Kidney (tissue), 22 donors: Measurements from ENCODE around the gene MMP19. TPM values are rescaled to one million over a fixed set of nuclear protein-coding genes. Genes with fewer than 3 reads are reported as not detected.
A peak's percentile ranks its signal among the peaks of the same experiment; 100 is the strongest.

Source experiments
- DNase-seq, 5 donors: peaks; one replicate each; pipeline ENCODE4 v3.0.0-alpha.2; 2013 to 2020
- FAIRE-seq: peaks from 2 replicates; lab custom pipeline; 2012; peaks lifted over from hg19 to GRCh38; lab: Jason Lieb, UNC
- H3K27ac ChIP-seq, 2 donors: one replicate each; pipeline ENCODE4 v1.7.0; 2013; ENCODE audit warnings: low read depth in 2 of 2, low read length in 2 of 2, inconsistent platforms in 1 of 2
- H3K27me3 ChIP-seq: one replicate; pipeline ENCODE4 v1.7.1; 2013; ENCODE audit warnings: low read length, inconsistent platforms; ENCODE audit not compliant: control insufficient read depth, insufficient read depth
- H3K36me3 ChIP-seq, 3 donors: one replicate each; pipeline versions ENCODE4 v1.7.0 to v1.7.1; 2013; ENCODE audit warnings: low read length in 3 of 3, control low read depth in 1 of 3, inconsistent platforms in 1 of 3; ENCODE audit not compliant: insufficient read depth in 3 of 3, control insufficient read depth in 2 of 3
- H3K4me1 ChIP-seq, 3 donors: one replicate each; pipeline versions ENCODE4 v1.7.0 to v1.7.1; 2013; ENCODE audit warnings: low read length in 3 of 3, inconsistent platforms in 1 of 3, low read depth in 1 of 3; ENCODE audit not compliant: control insufficient read depth in 2 of 3, insufficient read depth in 2 of 3
- H3K4me3 ChIP-seq, 3 donors: one replicate each; pipeline versions ENCODE4 v1.7.0 to v1.8.1; 2013; ENCODE audit warnings: low read length in 3 of 3, control low read depth in 1 of 3, inconsistent platforms in 1 of 3
- H3K9ac ChIP-seq, 3 donors: one replicate each; pipeline versions ENCODE4 v1.7.0 to v1.7.1; 2013; ENCODE audit warnings: low read length in 3 of 3, control low read depth in 1 of 3, inconsistent platforms in 1 of 3
- H3K9me3 ChIP-seq, 3 donors: one replicate each; pipeline versions ENCODE4 v1.7.0 to v1.7.1; 2013; ENCODE audit warnings: low read length in 3 of 3, control low read depth in 1 of 3, inconsistent platforms in 1 of 3; ENCODE audit not compliant: control insufficient read depth in 2 of 3, insufficient read depth in 1 of 3
- CTCF ChIP-seq: IDR thresholded peaks from 3 replicates; pipeline ENCODE4 v1.5.1; 2012; ENCODE audit warnings: mild to moderate bottlenecking, moderate library complexity, borderline replicate concordance; ENCODE audit not compliant: insufficient read depth; ENCODE audit errors: extremely low read depth
- intact Hi-C: fragments of 100-400 bp; cut with DNase I; formaldehyde crosslinking; loops from one replicate; pipeline ENCODE4 v1.11.1; 2022
- long read RNA-seq, 10 donors: library from polyadenylated mRNA in 1 of 10; unstranded in 1 of 10; transcript quantifications; one replicate each; pipeline ENCODE4 v2.0.0 and lab custom pipeline, GENCODE V29; 2021 to 2026
- polyA plus RNA-seq: library from polyadenylated mRNA; stranded (reverse); fragments of 350-450 nt; fragmentation: Illumina TruSeq; extraction: RNeasy Lipid Tissue Mini Kit (QIAGEN cat#74804); gene quantifications from one replicate; pipeline ENCODE4 v1.2.3, GENCODE V29; 2014; ENCODE audit warnings: low read depth, low replicate concordance; ENCODE audit not compliant: insufficient read depth
- total RNA-seq: library from RNA; stranded (reverse); fragmentation: NEBNext Ultra II Directional; extraction: Animal tissue kit (Norgen Biotek cat#: 25700); gene quantifications from one replicate; pipeline ENCODE4 v1.2.1, GENCODE V29; 2021
- donor health status: control.
- donor health status: control.
- donor health status: control.
- donor health status: control.
- donor health status: control.
- donor health status: DM: yes; HTN: yes; CAD: no.
- donor health status: Normal renal cell carcinoma (clear cell type).

MMP19 gene
- total RNA-seq (8.8 TPM), polyA plus RNA-seq (2.0 TPM)
- long read RNA-seq, donor 1, partial matches to known transcripts, result 39 of 39 reads
- long read RNA-seq, donor 1, other reads (novel, unspliced or antisense), result 0 of 39 reads
- long read RNA-seq, donor 2, result 0 reads
- long read RNA-seq, donor 3, result 0 reads
- long read RNA-seq, donor 4, result 0 reads
- long read RNA-seq, donor 5, result 0 reads
- long read RNA-seq, donor 6, partial matches to known transcripts, result 0 of 1 reads
- long read RNA-seq, donor 6, other reads (novel, unspliced or antisense), result 0 of 1 reads
- long read RNA-seq, donor 7, partial matches to known transcripts, result 1 of 8 reads
- long read RNA-seq, donor 7, other reads (novel, unspliced or antisense), result 6 of 8 reads
- long read RNA-seq, donor 8, result 0 reads
- long read RNA-seq, donor 9, result 0 reads
- long read RNA-seq, donor 10, result 0 reads

GRCh38 chr12:55842681-55843429, at the start of gene MMP19:
Gene MMP19 (minus strand): TSS chr12:55842936. CDS start chr12:55842830, 106 bp downstream.
- no peak within 1 kb of the TSS for H3K27ac ChIP-seq
- FAIRE-seq (no peak), DNase-seq (peak in 1 of 5 donors; percentile 44)
- H3K4me3 ChIP-seq, result peak within 1 kb of the TSS in 2 of 3 donors; percentile 26 to 52
- TF ChIP-seq CTCF, result no peak
- H3K27me3 ChIP-seq, result no peaks in the 10 kb centered on the region
- intact Hi-C loops, result no loop called here
- no peaks in the 10 kb centered on the region for H3K36me3 ChIP-seq
- H3K4me1 ChIP-seq, result peaks cover 0 to 3% (median 0%) of the 10 kb centered on the region in 3 donors
- no peaks in the 10 kb centered on the region for H3K9me3 ChIP-seq
- peak within 1 kb of the TSS in 1 of 3 donors; percentile 26 for H3K9ac ChIP-seq

GRCh38 chr12:55891310-55891709, 48.6 kb upstream of the MMP19 start:
- Histone ChIP-seq H3K36me3 (no peaks in the 10 kb centered on the region), H3K9ac (no peak overlapping the region), H3K4me3 (no peak overlapping the region), H3K9me3 (no peaks in the 10 kb centered on the region), H3K4me1 (no peaks in the 10 kb centered on the region), H3K27ac (no peak overlapping the region), H3K27me3 (no peaks in the 10 kb centered on the region)
- TF ChIP-seq CTCF, result no peak
- no peak for DNase-seq
- intact Hi-C loops, result no loop called here
- FAIRE-seq, result no peak

GRCh38 chr12:55885113-55885512, 42.4 kb upstream of the MMP19 start:
- H3K4me1 ChIP-seq, result no peaks in the 10 kb centered on the region
- no peak for FAIRE-seq
- intact Hi-C loops, result no loop called here
- H3K9ac ChIP-seq, result no peak overlapping the region
- no peak overlapping the region for H3K4me3 ChIP-seq
- H3K9me3 ChIP-seq, result no peaks in the 10 kb centered on the region
- TF ChIP-seq CTCF, result no peak
- no peaks in the 10 kb centered on the region for H3K27me3 ChIP-seq
- H3K27ac ChIP-seq, result no peak overlapping the region
- no peak for DNase-seq
- H3K36me3 ChIP-seq, result no peaks in the 10 kb centered on the region
